ENCODE measurements around the gene CRPPA.
"Not testable (repeated sequence)": the region's sequence is repeated elsewhere in the genome, so short reads cannot be mapped to it uniquely, and the experiment has no call there.

CRPPA gene

GRCh38 chr7:16421333-16422102, at the start of gene CRPPA:
TSS of gene CRPPA (minus strand) at chr7:16421538. CDS start at chr7:16421322, 216 bp downstream.
- DNase-seq = no peak

GRCh38 chr7:16465469-16466361, 44.4 kb upstream of the CRPPA start, which contains the start of gene SOSTDC1:
TSS of gene SOSTDC1 (minus strand) at chr7:16465738. CDS start at chr7:16465668, 70 bp downstream.
- peak; percentile 65 for DNase-seq

- no peak for DNase-seq
Measured at GRCh38 chr7:16463949-16464715, 42.8 kb upstream of the CRPPA start.

- no peak for DNase-seq
Measured at GRCh38 chr7:16463520-16463919, 42.2 kb upstream of the CRPPA start.

- DNase-seq = no peak
Measured at GRCh38 chr7:16462431-16462889, 41.1 kb upstream of the CRPPA start.

- no peak for DNase-seq
Measured at GRCh38 chr7:16460789-16461493, 39.6 kb upstream of the CRPPA start.

- DNase-seq = not testable (repeated sequence)
Measured at GRCh38 chr7:16456303-16456702, 35.0 kb upstream of the CRPPA start.

- no peak for DNase-seq
Measured at GRCh38 chr7:16455591-16455990, 34.3 kb upstream of the CRPPA start.

GRCh38 chr7:16450366-16450765, 29.0 kb upstream of the CRPPA start:
- no peak for DNase-seq

GRCh38 chr7:16447876-16448275, 26.5 kb upstream of the CRPPA start:
- DNase-seq = no peak

- no peak for DNase-seq
Measured at GRCh38 chr7:16446508-16446907, 25.2 kb upstream of the CRPPA start.

GRCh38 chr7:16443871-16444270, 22.5 kb upstream of the CRPPA start:
- DNase-seq = not testable (repeated sequence)

- no peak for DNase-seq
Measured at GRCh38 chr7:16438988-16439387, 17.6 kb upstream of the CRPPA start.

- DNase-seq = no peak
Measured at GRCh38 chr7:16436306-16436705, 15.0 kb upstream of the CRPPA start.

GRCh38 chr7:16433568-16434122, 12.3 kb upstream of the CRPPA start:
- DNase-seq = no peak

GRCh38 chr7:16432425-16432731, 11.0 kb upstream of the CRPPA start:
- DNase-seq = no peak

- DNase-seq = no peak
Measured at GRCh38 chr7:16431646-16432424, 10.5 kb upstream of the CRPPA start.

GRCh38 chr7:16430133-16430532, 8.8 kb upstream of the CRPPA start:
- no peak for DNase-seq

- no peak for DNase-seq
Measured at GRCh38 chr7:16428672-16429071, 7.3 kb upstream of the CRPPA start.

GRCh38 chr7:16428182-16428581, 6.8 kb upstream of the CRPPA start:
- no peak for DNase-seq

- DNase-seq = no peak
Measured at GRCh38 chr7:16423761-16424160, 2.4 kb upstream of the CRPPA start.
